IMR-90 (cell line): ENCODE data around the gene RDH16.

ENCODE experiments used
- BHLHE40 ChIP-seq: fragments of 150-350 bp; IDR thresholded peaks from 2 replicates; pipeline ENCODE4 v1.6.1; 2016; ENCODE audit warnings: mild to moderate bottlenecking, low read depth, low read length
- CEBPB ChIP-seq: IDR thresholded peaks from 2 replicates; pipeline ENCODE4 v1.6.1; 2012; ENCODE audit warnings: low read depth, low read length, improper control_type of control experiment
- CHD1 ChIP-seq: IDR thresholded peaks from 2 replicates; pipeline ENCODE4 v1.6.1; 2012; ENCODE audit warnings: low read depth, low read length, improper control_type of control experiment
- FOS ChIP-seq: fragments of 150-350 bp; IDR thresholded peaks from 2 replicates; pipeline ENCODE4 v1.6.1; 2016; ENCODE audit warnings: low read depth, low read length
- MAZ ChIP-seq: IDR thresholded peaks from 2 replicates; pipeline ENCODE4 v1.6.1; 2012; ENCODE audit warnings: low read depth, mild to moderate bottlenecking, low read length, improper control_type of control experiment, moderate library complexity, borderline replicate concordance
- MXI1 ChIP-seq: IDR thresholded peaks from 2 replicates; pipeline ENCODE4 v1.6.1; 2012; ENCODE audit warnings: low read depth, mild to moderate bottlenecking, low read length, moderate library complexity, borderline replicate concordance
- NFE2L2 ChIP-seq: fragments of 150-350 bp; IDR thresholded peaks from 2 replicates; pipeline ENCODE4 v1.6.1; 2016; ENCODE audit warnings: low read depth, mild to moderate bottlenecking, low read length
- POLR2A ChIP-seq: IDR thresholded peaks from 2 replicates; pipeline ENCODE4 v1.6.1; 2012; ENCODE audit warnings: mild to moderate bottlenecking, low read depth, low read length
- RAD21 ChIP-seq: IDR thresholded peaks from 2 replicates; pipeline ENCODE4 v1.6.1; 2012; ENCODE audit warnings: low read length, improper control_type of control experiment
- RCOR1 ChIP-seq: IDR thresholded peaks from 2 replicates; pipeline ENCODE4 v1.6.1; 2012; ENCODE audit warnings: mild to moderate bottlenecking, low read length, improper control_type of control experiment; ENCODE audit not compliant: insufficient replicate concordance
- SMC3 ChIP-seq: fragments of 150-350 bp; IDR thresholded peaks from 2 replicates; pipeline ENCODE4 v1.6.1; 2016; ENCODE audit warnings: low read depth, mild to moderate bottlenecking, antibody characterized with exemption, low read length, moderate library complexity
- TF ChIP-seq, protein P1 (sequence below): conservative IDR thresholded peaks from 2 replicates; pipeline ENCODE4 v1.5.1; 2012; ENCODE audit warnings: mild to moderate bottlenecking, low read depth, low read length, improper control_type of control experiment
- TF ChIP-seq, protein P2 (sequence below): fragments of 150-350 bp; IDR thresholded peaks from 2 replicates; pipeline ENCODE4 v1.6.1; 2017; ENCODE audit warnings: mild to moderate bottlenecking, antibody characterized with exemption, low read length, low read depth
- TF ChIP-seq, protein P3 (sequence below): fragments of 150-350 bp; IDR thresholded peaks from 2 replicates; pipeline ENCODE4 v1.6.1; 2016; ENCODE audit warnings: low read depth, mild to moderate bottlenecking, low read length, moderate library complexity, borderline replicate concordance

DNA sequence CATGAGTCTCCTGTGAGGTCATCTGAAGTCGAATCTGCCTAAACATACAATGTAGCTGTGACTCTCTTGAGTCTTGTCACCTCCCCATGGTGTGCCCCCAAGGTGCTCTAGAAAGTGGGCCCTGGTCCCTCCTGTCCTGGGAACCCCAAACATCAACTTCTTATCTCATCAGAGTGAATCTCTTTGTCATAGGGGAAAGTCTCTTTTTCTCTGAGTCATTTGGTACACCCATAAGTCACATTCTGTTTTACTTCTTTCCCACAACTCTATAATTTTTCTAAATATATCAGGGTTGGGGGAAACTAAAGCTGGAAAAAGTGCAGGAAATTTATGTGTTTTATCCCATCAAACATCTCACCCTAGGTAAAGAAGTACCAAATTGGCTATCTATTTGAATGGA, 36.1 kb downstream of the RDH16 start:
- TF ChIP-seq, protein P1, sequence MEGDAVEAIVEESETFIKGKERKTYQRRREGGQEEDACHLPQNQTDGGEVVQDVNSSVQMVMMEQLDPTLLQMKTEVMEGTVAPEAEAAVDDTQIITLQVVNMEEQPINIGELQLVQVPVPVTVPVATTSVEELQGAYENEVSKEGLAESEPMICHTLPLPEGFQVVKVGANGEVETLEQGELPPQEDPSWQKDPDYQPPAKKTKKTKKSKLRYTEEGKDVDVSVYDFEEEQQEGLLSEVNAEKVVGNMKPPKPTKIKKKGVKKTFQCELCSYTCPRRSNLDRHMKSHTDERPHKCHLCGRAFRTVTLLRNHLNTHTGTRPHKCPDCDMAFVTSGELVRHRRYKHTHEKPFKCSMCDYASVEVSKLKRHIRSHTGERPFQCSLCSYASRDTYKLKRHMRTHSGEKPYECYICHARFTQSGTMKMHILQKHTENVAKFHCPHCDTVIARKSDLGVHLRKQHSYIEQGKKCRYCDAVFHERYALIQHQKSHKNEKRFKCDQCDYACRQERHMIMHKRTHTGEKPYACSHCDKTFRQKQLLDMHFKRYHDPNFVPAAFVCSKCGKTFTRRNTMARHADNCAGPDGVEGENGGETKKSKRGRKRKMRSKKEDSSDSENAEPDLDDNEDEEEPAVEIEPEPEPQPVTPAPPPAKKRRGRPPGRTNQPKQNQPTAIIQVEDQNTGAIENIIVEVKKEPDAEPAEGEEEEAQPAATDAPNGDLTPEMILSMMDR, result no peak
- TF ChIP-seq NFE2L2, result no peak
- TF ChIP-seq, protein P2, sequence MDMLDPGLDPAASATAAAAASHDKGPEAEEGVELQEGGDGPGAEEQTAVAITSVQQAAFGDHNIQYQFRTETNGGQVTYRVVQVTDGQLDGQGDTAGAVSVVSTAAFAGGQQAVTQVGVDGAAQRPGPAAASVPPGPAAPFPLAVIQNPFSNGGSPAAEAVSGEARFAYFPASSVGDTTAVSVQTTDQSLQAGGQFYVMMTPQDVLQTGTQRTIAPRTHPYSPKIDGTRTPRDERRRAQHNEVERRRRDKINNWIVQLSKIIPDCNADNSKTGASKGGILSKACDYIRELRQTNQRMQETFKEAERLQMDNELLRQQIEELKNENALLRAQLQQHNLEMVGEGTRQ, result no peak
- no peak for TF ChIP-seq POLR2A
- TF ChIP-seq, protein P3, sequence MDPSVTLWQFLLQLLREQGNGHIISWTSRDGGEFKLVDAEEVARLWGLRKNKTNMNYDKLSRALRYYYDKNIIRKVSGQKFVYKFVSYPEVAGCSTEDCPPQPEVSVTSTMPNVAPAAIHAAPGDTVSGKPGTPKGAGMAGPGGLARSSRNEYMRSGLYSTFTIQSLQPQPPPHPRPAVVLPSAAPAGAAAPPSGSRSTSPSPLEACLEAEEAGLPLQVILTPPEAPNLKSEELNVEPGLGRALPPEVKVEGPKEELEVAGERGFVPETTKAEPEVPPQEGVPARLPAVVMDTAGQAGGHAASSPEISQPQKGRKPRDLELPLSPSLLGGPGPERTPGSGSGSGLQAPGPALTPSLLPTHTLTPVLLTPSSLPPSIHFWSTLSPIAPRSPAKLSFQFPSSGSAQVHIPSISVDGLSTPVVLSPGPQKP, result no peak
- TF ChIP-seq CEBPB, result no peak
- no peak for TF ChIP-seq RAD21
- TF ChIP-seq MXI1, result no peak
- no peak for TF ChIP-seq BHLHE40
- TF ChIP-seq FOS, result no peak
- TF ChIP-seq CHD1, result no peak
- TF ChIP-seq RCOR1, result no peak
- TF ChIP-seq SMC3, result no peak
- no peak for TF ChIP-seq MAZ
